MM.1S (cell line): ENCODE data around the gene PACC1.
"Not testable (repeated sequence)": the region's sequence is repeated elsewhere in the genome, so short reads cannot be mapped to it uniquely, and the experiment has no call there.

Source experiments
- DNase-seq: peaks from one replicate; pipeline ENCODE4 v3.0.0-alpha.2; 2015
- H2AFZ ChIP-seq: fragments of 300-600 bp; sonication (generic); 2 replicates; pipeline ENCODE4 v1.6.0; 2016; ENCODE audit warnings: antibody characterized with exemption, low read length
- H3F3A ChIP-seq: fragments of 300-600 bp; sonication (generic); 2 replicates; pipeline ENCODE4 v1.6.1; 2016; ENCODE audit warnings: mild to moderate bottlenecking, antibody characterized with exemption, low read length, moderate library complexity, mixed read lengths; ENCODE audit not compliant: insufficient read depth
- H3K27ac ChIP-seq: fragments of 300-600 bp; sonication (generic); 2 replicates; pipeline ENCODE4 v1.5.1; 2016; ENCODE audit warnings: mild to moderate bottlenecking, low read length
- H3K27me3 ChIP-seq: fragments of 300-600 bp; sonication (generic); replicated peaks from 2 replicates; pipeline ENCODE4 v1.6.0; 2016; ENCODE audit warnings: low read length; ENCODE audit not compliant: insufficient read depth
- H3K36me3 ChIP-seq: fragments of 300-600 bp; sonication (generic); replicated peaks from 2 replicates; pipeline ENCODE4 v1.6.1; 2016; ENCODE audit warnings: mild to moderate bottlenecking, low read length, mixed read lengths; ENCODE audit not compliant: insufficient read depth
- H3K4me1 ChIP-seq: fragments of 300-600 bp; sonication (generic); 2 replicates; pipeline ENCODE4 v1.6.1; 2016; ENCODE audit warnings: low read length, mixed read lengths
- H3K4me2 ChIP-seq: fragments of 300-600 bp; sonication (generic); 2 replicates; pipeline ENCODE4 v1.6.0; 2016; ENCODE audit warnings: low read depth, low read length
- H3K4me3 ChIP-seq: fragments of 300-600 bp; sonication (generic); 2 replicates; pipeline ENCODE4 v1.5.1; 2016; ENCODE audit warnings: low read length, mixed read lengths
- H3K79me2 ChIP-seq: fragments of 300-600 bp; sonication (generic); 2 replicates; pipeline ENCODE4 v1.6.1; 2016; ENCODE audit warnings: mixed run types, low read length, mixed read lengths
- H3K9ac ChIP-seq: fragments of 300-600 bp; sonication (generic); 2 replicates; pipeline ENCODE4 v1.6.1; 2016; ENCODE audit warnings: low read length, mixed read lengths
- H3K9me2 ChIP-seq: fragments of 300-600 bp; sonication (generic); replicated peaks from 2 replicates; pipeline ENCODE4 v1.6.1; 2016; ENCODE audit warnings: mild to moderate bottlenecking, low read length, mixed read lengths; ENCODE audit not compliant: insufficient read depth
- H3K9me3 ChIP-seq: fragments of 300-600 bp; sonication (generic); replicated peaks from 2 replicates; pipeline ENCODE4 v1.6.1; 2016; ENCODE audit warnings: mild to moderate bottlenecking, low read length, mixed read lengths; ENCODE audit not compliant: insufficient read depth
- H4K20me1 ChIP-seq: fragments of 300-600 bp; sonication (generic); 2 replicates; pipeline ENCODE4 v1.6.1; 2016; ENCODE audit warnings: mild to moderate bottlenecking, low read length, moderate library complexity, mixed read lengths; ENCODE audit not compliant: insufficient read depth
- CTCF ChIP-seq: fragments of 300-600 bp; sonication (generic); IDR thresholded peaks from 2 replicates; pipeline ENCODE4 v1.5.1; 2016; ENCODE audit warnings: antibody characterized with exemption, low read length, mixed read lengths
- EZH2 ChIP-seq: fragments of 300-600 bp; sonication (generic); optimal IDR thresholded peaks from 2 replicates; pipeline ENCODE3; 2017; ENCODE audit warnings: low read depth, mild to moderate bottlenecking, antibody characterized with exemption, low read length, mixed read lengths
- EZH2phosphoT487 ChIP-seq: fragments of 300-600 bp; sonication (generic); IDR thresholded peaks from 2 replicates; pipeline ENCODE4 v1.6.1; 2018; ENCODE audit warnings: antibody characterized with exemption, low read length

PACC1 gene

GRCh38 chr1:212396638-212397037 is 18.0 kb downstream of the PACC1 start:
- no peaks in the 10 kb centered on the region for H4K20me1 ChIP-seq
- no peaks in the 10 kb centered on the region for H3K9me2 ChIP-seq
- H3K4me2 ChIP-seq = no peak overlapping the region
- no peaks in the 10 kb centered on the region for H3K79me2 ChIP-seq
- no peak overlapping the region for H3K4me3 ChIP-seq
- H3K27me3 ChIP-seq = no peaks in the 10 kb centered on the region
- H3F3A ChIP-seq = no peaks in the 10 kb centered on the region
- no peaks in the 10 kb centered on the region for H3K36me3 ChIP-seq
- DNase-seq = no peak
- no peak overlapping the region for H3K27ac ChIP-seq
- no peak for TF ChIP-seq EZH2
- no peak for TF ChIP-seq EZH2phosphoT487
- no peaks in the 10 kb centered on the region; the same call in 1 of the 2 replicates for H3K9me3 ChIP-seq
- no peaks in the 10 kb centered on the region for H3K4me1 ChIP-seq
- H2AFZ ChIP-seq = no peak overlapping the region
- H3K9ac ChIP-seq = no peak overlapping the region

GRCh38 chr1:212395678-212396437 is 18.8 kb downstream of the PACC1 start:
- not testable (repeated sequence) for H3K36me3 ChIP-seq

GRCh38 chr1:212388985-212389716 is 25.5 kb downstream of the PACC1 start:
- no peak overlapping the region for H3K4me2 ChIP-seq
- no peaks in the 10 kb centered on the region for H3K36me3 ChIP-seq
- no peak overlapping the region for H3K4me3 ChIP-seq
- no peak for DNase-seq
- no peaks in the 10 kb centered on the region for H3K9me3 ChIP-seq
- no peak overlapping the region for H3K9ac ChIP-seq
- no peaks in the 10 kb centered on the region for H3K9me2 ChIP-seq
- H3K79me2 ChIP-seq = no peaks in the 10 kb centered on the region
- H2AFZ ChIP-seq = no peak overlapping the region
- no peaks in the 10 kb centered on the region for H3K27me3 ChIP-seq
- no peak overlapping the region for H3K27ac ChIP-seq
- H3K4me1 ChIP-seq = no peaks in the 10 kb centered on the region
- H3F3A ChIP-seq = no peaks in the 10 kb centered on the region
- H4K20me1 ChIP-seq = no peaks in the 10 kb centered on the region
- TF ChIP-seq EZH2 (no peak), CTCF (no peak), EZH2phosphoT487 (no peak)

More at GRCh38 chr1:212395678-212396437, 18.8 kb downstream of the PACC1 start:
- H3K4me3 ChIP-seq, H3K9ac ChIP-seq, H4K20me1 ChIP-seq, H3K9me2 ChIP-seq, DNase-seq, H3K27me3 ChIP-seq, H3K4me2 ChIP-seq, H3K4me1 ChIP-seq, H3K79me2 ChIP-seq, H3K9me3 ChIP-seq, H2AFZ ChIP-seq, H3K27ac ChIP-seq, H3F3A ChIP-seq: not testable (repeated sequence)

- no peak overlapping the region for H3K27ac ChIP-seq
- H3K4me3 ChIP-seq = no peak overlapping the region
- no peaks in the 10 kb centered on the region for H3K79me2 ChIP-seq
- no peak for DNase-seq
- H3K9me2 ChIP-seq = no peaks in the 10 kb centered on the region
- TF ChIP-seq EZH2 (no peak), EZH2phosphoT487 (no peak), CTCF (no peak)
- no peaks in the 10 kb centered on the region for H3K27me3 ChIP-seq
- H3K9me3 ChIP-seq = no peaks in the 10 kb centered on the region
- H3K9ac ChIP-seq = no peak overlapping the region
- H3K4me1 ChIP-seq = no peaks in the 10 kb centered on the region
- H2AFZ ChIP-seq = no peak overlapping the region
- no peaks in the 10 kb centered on the region for H4K20me1 ChIP-seq
- no peak overlapping the region for H3K4me2 ChIP-seq
- no peaks in the 10 kb centered on the region for H3K36me3 ChIP-seq
- H3F3A ChIP-seq = no peaks in the 10 kb centered on the region
Observed at GRCh38 chr1:212386029-212386428, 28.7 kb downstream of the PACC1 start.
